GM15510 (cell line): ENCODE results near the gene CMIP.

Experiments
- POLR2A ChIP-seq: IDR thresholded peaks from 3 replicates; pipeline ENCODE4 v1.6.1; 2011; ENCODE audit warnings: borderline replicate concordance; ENCODE audit not compliant: insufficient read length; ENCODE audit errors: extremely low read depth

CMIP gene

DNA sequence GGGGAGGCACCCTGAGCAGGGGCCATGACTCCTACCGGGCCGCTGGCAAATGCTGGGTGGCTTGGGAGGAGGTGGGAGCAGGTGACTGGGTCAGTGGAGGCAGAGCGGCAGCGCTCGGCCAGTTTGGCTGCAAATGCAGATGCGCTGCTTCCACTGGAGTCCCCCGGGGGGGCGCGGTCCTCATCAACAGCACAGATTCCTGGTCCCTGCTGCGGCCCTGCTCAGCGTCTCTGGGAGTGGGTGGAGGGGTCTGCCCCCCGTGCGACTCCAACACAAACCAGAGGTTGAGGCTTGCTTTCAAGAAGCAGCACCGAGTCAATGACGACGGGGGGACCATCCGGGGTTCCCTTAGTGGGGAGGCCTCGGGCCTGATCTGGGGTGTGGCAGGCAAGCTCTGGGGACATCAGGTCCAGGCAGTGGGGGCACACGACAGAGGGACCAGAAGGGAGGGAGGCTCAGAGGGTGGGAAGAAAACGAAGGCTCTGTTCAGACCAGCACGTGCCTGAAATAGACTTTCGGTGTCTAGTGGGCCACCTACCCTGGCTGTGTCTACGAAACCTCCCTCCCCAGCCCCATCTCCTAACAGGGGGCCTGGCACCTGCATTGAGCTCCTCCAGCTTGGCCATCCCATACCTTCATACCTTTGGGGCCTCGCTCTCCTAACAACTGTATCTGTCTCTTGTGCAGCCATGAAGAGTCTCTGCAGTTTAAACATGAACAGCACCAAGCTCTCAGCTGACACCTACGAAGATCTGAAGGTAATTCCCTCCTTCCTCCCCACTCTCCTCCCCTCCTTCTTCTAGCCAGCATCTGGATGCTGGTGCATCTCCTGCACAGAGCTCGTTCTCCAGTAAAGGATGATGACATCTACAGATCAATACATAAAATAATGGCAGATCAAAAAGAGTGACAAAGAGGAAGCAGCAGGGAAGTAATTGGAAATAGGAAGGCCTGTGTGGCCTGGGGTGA is 262.0 kb downstream of the CMIP start:
- TF ChIP-seq POLR2A = no peak

DNA sequence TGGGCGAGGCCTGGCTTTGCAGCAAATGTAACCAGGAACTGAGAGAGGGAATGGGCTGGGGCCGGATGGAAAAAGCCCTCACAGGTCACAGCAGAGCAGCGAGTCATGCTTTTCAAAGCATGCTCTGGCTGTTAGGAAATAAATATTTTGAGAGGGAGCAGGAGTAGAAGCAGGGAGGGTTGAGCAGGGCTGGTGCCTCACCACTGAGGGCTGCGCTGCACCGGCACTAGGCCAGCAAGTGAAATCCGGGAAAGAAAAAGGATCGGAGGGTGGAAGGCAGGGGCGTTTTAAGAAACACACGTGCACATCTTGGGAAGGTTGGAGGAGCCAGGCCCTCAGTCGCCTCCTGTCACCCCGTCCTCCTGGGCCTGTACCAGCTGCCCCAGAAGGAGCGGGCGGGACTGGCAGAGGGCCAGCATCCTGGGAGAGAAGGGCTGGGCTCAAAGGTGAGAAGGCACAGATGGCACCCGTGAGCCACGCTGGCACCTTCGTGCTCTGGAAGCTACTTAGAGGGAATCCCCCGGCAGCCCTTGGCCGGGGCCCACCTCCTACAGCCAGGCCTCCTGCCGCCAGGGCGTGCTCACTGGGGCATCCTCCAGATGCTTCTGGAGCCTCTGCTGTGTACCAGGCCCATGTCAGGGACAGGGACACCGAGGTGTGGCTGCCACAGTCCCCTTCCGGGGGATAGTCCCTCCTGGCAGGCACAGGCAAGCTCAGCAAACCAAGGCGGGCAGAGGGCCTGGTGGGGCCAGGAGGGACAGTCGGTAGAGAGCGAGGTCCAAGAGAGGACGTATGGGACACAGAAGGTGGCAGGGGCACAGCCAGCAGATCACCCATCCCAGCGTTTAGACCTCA is 263.0 kb downstream of the CMIP start:
- TF ChIP-seq POLR2A = no peak

DNA sequence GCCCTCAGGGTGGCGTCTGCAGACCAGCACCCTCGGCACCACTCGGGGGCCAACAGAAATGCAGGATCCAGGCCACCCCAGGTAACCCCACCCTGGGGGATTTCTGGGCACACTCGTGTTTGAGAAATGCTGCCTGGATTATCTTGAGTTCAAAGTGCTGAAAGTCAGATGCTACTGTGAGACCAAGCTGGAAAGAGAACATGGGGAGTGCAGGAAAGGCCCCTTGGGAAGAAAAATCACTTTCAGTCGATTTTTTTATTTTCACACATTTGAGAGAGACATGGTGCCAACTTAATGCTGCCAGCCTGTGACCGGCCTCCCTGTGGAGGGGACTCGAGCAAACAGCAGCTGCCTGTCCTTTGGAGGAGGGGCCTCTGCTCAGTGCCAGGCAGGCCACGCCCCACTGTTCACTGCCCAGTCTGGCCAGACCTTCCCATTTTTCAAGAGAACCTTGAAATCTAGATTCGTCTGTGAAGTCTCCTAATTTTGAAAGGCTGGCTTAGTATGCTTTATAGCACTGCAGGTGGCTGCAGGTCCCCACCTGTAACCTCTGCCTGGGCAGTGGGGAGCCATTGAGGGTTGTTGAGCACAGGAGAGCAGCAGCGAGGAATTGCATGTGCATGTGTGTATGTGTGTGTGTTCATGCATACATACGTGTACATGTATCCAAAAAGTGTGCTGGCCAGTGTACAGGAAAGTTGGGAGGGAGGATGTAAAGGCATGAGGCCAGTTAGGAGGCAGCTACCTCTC is 263.8 kb downstream of the CMIP start:
- no peak for TF ChIP-seq POLR2A

DNA sequence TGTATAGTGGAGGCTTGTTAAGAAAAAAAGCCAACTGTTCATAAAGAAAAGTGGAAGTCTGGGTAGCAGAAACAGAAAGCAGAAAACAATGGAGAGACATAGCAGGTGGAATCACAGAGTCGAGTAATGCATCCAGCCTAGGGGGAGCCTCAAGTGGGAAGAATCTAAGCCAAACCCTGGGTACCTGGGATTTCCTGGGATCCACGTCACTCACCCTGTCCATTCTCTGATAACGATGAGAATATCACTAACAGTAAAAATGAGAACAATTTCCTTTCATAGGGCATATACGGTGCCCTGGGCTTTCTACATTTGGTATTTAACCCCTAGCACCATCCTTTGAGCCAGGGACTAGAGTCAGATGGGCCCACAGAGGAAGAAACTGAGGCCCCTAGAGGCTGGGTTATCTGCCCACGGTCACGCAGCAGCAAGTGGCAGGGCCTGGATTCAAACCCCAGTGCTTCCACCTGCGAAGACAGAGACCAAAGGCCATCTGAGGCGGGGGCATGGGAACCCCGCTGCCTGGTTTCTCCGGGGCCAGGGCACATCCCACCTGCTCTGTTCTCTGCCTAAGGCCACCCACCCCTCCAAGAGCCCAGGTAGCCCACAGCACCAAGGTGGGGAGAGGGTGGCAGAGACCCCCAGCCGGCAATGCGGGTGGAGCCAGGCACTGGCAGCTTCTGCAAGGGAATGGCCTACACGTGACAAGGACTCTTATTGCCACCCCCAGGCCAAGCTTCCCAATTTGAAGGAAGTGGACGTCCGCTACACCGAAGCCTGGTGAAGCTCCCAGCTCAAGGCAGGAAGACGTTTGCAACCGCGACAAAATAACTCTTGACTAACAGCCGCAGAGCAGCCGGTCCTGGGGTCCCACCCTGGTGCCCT is 264.6 kb downstream of the CMIP start:
- no peak for TF ChIP-seq POLR2A

DNA sequence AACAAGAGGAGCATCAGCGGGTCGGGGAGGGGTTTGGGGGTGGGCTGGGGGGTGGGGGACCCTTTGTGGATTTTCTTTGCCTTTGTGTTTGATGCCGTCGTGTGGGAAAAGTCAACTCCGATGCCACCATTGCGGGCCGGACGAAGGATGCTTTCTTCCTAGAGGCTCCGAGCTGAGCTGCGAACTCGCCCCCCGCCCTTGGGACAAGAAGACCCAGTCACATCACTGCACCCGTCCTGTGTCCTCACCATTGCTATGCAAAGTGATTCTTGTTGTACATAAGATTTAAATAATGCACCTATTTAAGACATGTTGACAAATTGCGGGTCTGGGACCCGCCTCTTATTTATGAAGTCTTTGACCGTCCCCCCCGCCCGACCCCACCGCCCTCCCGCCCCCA is 265.4 kb downstream of the CMIP start:
- TF ChIP-seq POLR2A = no peak

DNA sequence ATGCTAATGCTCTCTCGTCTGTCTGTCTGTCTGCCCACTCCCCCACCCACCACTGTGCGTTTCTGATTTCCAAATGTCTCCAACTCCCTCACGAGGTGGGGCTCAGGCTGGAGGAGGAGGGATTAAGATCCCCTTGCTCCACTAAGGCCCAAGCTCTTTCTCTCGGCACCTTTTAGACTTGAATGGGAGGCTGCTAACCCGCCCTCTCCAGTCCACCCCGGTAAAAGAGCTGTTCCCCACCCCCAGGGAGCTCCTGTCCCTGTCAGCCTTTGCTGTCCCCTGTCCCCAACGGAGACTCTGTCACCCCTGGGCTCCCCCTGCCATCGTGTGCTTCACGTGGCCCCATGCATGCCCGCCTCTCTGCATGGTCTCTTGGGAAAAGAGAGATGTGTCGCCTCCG is 266.0 kb downstream of the CMIP start:
- TF ChIP-seq POLR2A = no peak

DNA sequence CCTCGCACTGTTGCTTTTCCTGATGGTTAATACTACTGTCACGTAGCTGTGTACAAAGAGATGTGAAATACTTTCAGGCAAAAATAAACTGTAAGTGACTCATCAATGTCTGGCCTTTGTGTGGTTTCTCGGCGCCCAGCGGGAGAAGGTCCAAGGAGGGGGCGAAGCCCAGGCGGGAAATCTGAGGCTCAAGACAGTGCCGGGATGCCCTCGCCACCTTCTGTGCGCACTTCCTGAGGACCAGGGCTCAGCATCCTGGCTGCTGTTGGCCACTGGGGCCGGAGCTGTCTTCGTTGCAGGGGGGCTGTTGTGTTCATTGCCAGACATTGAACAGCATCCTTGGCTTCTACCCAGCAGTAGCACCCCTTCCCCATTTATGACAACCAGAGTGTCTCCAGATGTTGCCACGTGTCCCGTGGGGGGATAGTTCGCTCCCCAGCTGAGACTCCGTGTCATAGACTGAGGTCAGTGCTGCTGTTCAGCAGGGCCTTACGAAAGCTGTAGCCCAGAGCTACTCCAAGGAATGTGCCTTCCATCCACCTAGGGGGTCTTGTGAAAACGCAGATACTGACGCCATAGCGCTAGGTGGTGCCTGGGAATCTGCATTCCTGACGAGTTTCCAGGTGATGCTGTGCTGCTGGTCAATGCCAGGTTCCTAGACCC is 267.2 kb downstream of the CMIP start:
- no peak for TF ChIP-seq POLR2A

DNA sequence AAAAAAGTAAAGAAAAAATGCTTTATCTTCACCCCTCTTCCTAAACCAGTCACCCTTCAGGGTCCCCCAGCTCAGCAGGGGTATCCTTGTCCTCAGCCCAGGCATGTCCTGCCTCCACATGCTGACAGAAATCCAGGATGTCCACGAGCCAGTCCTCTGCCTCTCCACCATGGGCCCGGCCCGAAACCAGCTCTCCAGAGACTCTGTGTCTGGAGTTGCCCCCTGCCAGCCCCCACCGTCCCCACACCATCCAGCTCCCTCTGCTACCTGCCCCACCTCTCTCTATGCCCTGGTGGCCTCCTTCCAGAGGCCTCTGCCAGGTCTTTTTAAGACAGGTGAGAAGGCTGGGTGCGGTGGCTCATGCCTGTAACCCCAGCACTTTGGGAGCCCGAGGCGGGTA is 268.1 kb downstream of the CMIP start:
- no peak for TF ChIP-seq POLR2A

DNA sequence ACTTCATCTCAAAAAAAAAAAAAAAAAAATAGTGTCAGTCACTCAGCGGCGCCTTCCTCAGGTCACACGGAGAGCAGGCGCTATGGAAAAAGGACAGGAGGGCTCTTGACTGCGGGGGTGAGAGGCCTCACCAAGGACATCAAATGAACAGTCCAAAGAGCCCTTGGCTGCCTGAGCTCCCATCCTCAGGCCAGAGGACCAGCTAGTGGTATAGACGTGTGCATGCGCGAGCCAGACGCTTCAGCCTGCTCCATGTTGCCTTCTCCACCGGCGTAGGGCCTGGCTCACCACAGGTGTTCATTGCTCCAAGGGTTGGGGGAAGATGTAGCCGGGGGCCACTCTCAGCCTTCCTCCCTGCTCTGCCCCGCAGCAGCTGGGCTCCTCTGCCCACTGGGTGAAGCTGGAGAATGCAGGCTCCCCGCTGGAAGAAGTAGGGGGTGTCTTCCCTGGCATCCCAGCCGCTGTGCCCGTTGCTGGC is 268.7 kb downstream of the CMIP start:
- TF ChIP-seq POLR2A = no peak

DNA sequence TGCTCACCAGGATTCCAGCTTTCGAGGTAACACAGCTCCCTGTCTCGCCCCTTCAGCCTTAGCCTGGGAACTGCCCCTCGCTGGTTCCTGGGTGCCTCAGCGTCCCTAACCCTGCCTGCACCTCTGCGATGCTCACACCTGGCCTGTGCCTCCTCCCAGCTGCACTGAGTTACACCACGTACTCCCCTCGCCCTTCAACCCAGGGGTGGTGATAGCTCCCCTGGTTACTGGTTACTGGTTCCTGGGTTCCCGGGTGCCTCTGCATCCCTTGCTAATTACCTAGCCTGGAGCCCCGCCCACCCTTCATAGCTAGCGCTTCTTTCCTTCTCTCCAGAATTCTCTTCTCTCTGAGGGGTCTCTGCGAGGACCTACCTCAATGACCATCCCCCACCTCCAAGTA is 269.2 kb downstream of the CMIP start:
- no peak for TF ChIP-seq POLR2A

DNA sequence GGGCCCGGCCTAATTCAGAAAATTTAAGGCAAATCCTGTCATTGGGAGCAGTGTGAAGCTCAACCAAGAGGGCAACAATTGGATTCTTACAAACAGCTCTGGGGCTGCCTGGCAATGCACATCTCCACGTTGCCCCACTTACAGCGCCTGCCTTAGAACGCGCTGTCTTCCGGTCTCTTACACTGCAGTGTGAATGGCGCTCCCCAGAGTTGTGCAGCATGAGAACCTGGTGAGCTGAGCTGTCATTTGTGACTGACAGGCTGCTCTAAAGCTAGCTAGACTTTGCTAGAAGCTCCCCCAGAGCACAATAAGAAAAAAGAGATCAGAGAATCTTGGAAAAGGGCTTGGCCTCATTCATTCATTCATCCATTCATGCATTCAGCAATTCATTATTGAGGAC is 270.0 kb downstream of the CMIP start:
- no peak for TF ChIP-seq POLR2A

DNA sequence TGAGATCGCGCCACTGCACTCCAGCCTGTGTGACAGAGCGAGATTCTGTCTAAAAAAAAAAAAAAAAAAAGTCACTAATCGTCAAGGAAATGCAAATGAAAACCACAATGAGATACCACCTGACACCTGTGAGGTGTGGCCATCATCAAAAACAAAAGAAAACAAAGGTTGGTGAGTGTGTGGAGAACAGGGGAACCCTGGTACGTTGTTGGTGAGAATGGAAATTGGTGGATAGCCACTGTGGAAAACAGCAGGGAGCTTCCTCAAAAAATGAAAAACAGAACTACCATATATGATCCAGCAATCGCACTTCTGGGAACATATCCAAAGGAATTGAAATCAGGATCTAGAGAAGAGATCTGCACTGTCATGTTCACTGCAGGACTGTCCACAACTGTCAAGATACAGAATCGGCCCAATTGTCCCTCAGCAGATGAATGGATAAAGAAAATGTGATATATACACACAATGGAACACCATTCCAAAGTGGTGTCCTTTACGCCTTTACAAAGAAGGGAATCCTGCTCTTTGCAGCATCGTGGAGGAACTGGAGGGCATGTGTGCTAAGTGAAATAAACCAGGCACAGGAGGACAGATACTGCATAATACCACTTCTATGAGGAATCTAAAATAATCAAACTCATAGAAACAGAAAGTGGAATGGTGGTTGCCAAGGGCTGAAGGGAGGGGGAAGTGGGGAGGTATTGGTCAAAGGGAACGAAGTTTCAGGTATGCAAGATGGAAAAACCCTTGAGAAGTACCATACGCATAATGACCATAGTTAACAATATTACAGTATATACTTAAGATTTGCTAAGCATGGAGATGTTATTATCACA is 271.0 kb downstream of the CMIP start:
- no peak for TF ChIP-seq POLR2A

DNA sequence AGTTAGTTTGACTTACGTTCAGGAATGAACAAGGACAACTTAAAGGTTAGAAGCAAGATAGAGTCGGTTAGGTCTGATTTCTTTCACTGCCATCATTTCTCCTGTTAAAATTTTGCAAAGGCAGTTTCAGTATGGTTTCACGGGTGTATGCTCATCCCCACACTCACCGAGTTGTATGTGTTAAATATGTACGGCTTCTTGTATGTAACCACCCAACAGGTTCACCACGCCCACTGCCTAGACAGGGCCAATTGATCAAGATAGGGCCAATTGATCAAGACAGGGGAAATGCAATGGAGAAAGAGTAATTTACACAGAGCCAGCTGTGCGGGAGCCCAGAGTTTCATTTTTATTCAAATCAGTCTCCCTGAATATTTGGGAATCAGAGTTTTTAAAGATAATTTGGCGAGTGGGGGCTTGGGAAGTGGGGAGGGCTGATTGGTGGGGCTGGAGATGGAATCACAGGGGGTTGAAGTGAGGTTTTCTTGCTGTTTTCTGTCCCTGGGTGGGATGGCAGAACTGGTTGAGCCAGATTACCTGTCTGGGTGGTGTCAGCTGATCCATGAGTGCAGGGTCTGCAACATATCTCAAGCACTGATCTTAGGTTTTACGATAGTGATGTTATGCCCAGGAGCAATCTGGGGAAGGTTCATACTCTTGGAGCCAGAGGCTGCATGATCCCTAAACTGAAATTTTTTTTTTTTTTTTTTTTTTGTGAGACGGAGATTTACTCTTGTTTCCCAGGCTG is 272.0 kb downstream of the CMIP start:
- TF ChIP-seq POLR2A = no peak
